H9 (cell line): Measurements from ENCODE around the gene FEZF1. TPM values are rescaled to one million over a fixed set of nuclear protein-coding genes. Genes with fewer than 3 reads are reported as not detected.

Experiments
- DNase-seq: peaks from one replicate; pipeline ENCODE4 v3.0.0-alpha.2; 2017
- H2AFZ ChIP-seq: one replicate; pipeline ENCODE4 v1.6.1; 2013; ENCODE audit warnings: mild to moderate bottlenecking, low read length, control low read depth, moderate library complexity
- H2AK5ac ChIP-seq: 2 replicates; pipeline ENCODE4 v1.6.1; 2013; ENCODE audit warnings: low read length, control low read depth, mixed read lengths; ENCODE audit not compliant: insufficient read length
- H2BK120ac ChIP-seq: one replicate; pipeline ENCODE4 v1.6.1; 2013; ENCODE audit warnings: low read depth, mild to moderate bottlenecking, low read length, control low read depth, inconsistent platforms; ENCODE audit not compliant: poor library complexity, severe bottlenecking
- H2BK12ac ChIP-seq: 2 replicates; pipeline ENCODE4 v1.6.1; 2013; ENCODE audit warnings: low read length, control low read depth, mixed read lengths, low read depth; ENCODE audit not compliant: insufficient read length
- H2BK15ac ChIP-seq: 2 replicates; pipeline ENCODE4 v1.6.1; 2013; ENCODE audit warnings: low read depth, low read length, control low read depth
- H2BK20ac ChIP-seq: one replicate; pipeline ENCODE4 v1.6.1; 2013; ENCODE audit warnings: low read depth, mild to moderate bottlenecking, low read length, control low read depth, inconsistent platforms; ENCODE audit not compliant: poor library complexity, severe bottlenecking
- H2BK5ac ChIP-seq: 2 replicates; pipeline ENCODE4 v1.6.1; 2013; ENCODE audit warnings: low read length, control low read depth, mixed read lengths; ENCODE audit not compliant: insufficient read length
- H3K14ac ChIP-seq: 2 replicates; pipeline ENCODE4 v1.6.1; 2013; ENCODE audit warnings: low read length, control low read depth; ENCODE audit not compliant: insufficient read depth
- H3K18ac ChIP-seq: 2 replicates; pipeline ENCODE4 v1.6.1; 2013; ENCODE audit warnings: low read depth, mild to moderate bottlenecking, mixed read lengths, low read length, control low read depth; ENCODE audit not compliant: insufficient read length
- H3K23ac ChIP-seq: 2 replicates; pipeline ENCODE4 v1.6.1; 2013; ENCODE audit warnings: low read length, control low read depth, mixed read lengths, low read depth; ENCODE audit not compliant: insufficient read length
- H3K23me2 ChIP-seq: 2 replicates; pipeline ENCODE4 v1.6.1; 2013; ENCODE audit warnings: low read depth, mild to moderate bottlenecking, mixed read lengths, low read length, control low read depth; ENCODE audit not compliant: insufficient read length, poor library complexity, severe bottlenecking
- H3K27ac ChIP-seq: 2 replicates; pipeline ENCODE4 v1.5.1; 2013; ENCODE audit warnings: low read length, control low read depth, mixed read lengths, low read depth; ENCODE audit not compliant: insufficient read length
- H3K27me3 ChIP-seq: 2 replicates; pipeline ENCODE4 v1.6.1; 2013; ENCODE audit warnings: low read length, control low read depth, inconsistent platforms; ENCODE audit not compliant: insufficient read depth
- H3K4ac ChIP-seq: 2 replicates; pipeline ENCODE4 v1.6.1; 2013; ENCODE audit warnings: low read depth, mild to moderate bottlenecking, control low read depth, inconsistent platforms, low read length, moderate library complexity
- H3K4me1 ChIP-seq: 2 replicates; pipeline ENCODE4 v1.6.1; 2013; ENCODE audit warnings: low read length, control low read depth, inconsistent platforms; ENCODE audit not compliant: insufficient read depth
- H3K4me2 ChIP-seq: 2 replicates; pipeline ENCODE4 v1.6.1; 2013; ENCODE audit warnings: low read length, control low read depth, mixed read lengths; ENCODE audit not compliant: insufficient read length, insufficient read depth
- H3K56ac ChIP-seq: 2 replicates; pipeline ENCODE4 v1.6.1; 2013; ENCODE audit warnings: low read depth, mild to moderate bottlenecking, mixed read lengths, low read length, control low read depth; ENCODE audit not compliant: insufficient read length
- H3K79me1 ChIP-seq: 2 replicates; pipeline ENCODE4 v1.6.1; 2013; ENCODE audit warnings: low read depth, mild to moderate bottlenecking, moderate library complexity, low read length, control low read depth, inconsistent platforms; ENCODE audit not compliant: insufficient read depth, poor library complexity, severe bottlenecking
- H3K79me2 ChIP-seq: 2 replicates; pipeline ENCODE4 v1.6.1; 2013; ENCODE audit warnings: low read length, control low read depth, inconsistent platforms; ENCODE audit not compliant: insufficient read depth
- H3K9ac ChIP-seq: 2 replicates; pipeline ENCODE4 v1.6.1; 2013; ENCODE audit warnings: low read length, control low read depth, mixed read lengths; ENCODE audit not compliant: insufficient read length; ENCODE audit errors: extremely low read depth
- H3K9me3 ChIP-seq: one replicate; pipeline ENCODE4 v1.6.1; 2013; ENCODE audit warnings: low read depth, low read length, inconsistent platforms; ENCODE audit not compliant: control insufficient read depth
- H3T11ph ChIP-seq: one replicate; pipeline ENCODE4 v1.6.1; 2013; ENCODE audit warnings: mild to moderate bottlenecking, low read length, control low read depth, inconsistent platforms
- H4K20me1 ChIP-seq: one replicate; pipeline ENCODE4 v1.6.1; 2013; ENCODE audit not compliant: control insufficient read depth, insufficient read length, insufficient read depth
- H4K5ac ChIP-seq: 2 replicates; pipeline ENCODE4 v1.6.1; 2013; ENCODE audit warnings: low read depth, mild to moderate bottlenecking, mixed read lengths, low read length, control low read depth; ENCODE audit not compliant: insufficient read length
- H4K8ac ChIP-seq: replicated peaks from 2 replicates; pipeline ENCODE4 v1.6.1; 2013; ENCODE audit warnings: low read length, control low read depth, mixed read lengths, low read depth; ENCODE audit not compliant: insufficient read length
- H4K91ac ChIP-seq: 2 replicates; pipeline ENCODE4 v1.6.1; 2013; ENCODE audit warnings: low read depth, mild to moderate bottlenecking, moderate library complexity, mixed read lengths, low read length, control low read depth; ENCODE audit not compliant: insufficient read length
- H3K27ac Mint-ChIP-seq, 3 experiments: 2 replicates in 2 of 3; 3 replicates in 1 of 3; pipeline ENCODE4 v1.8.0; 2020 to 2021; ENCODE audit warnings: mixed read lengths in 3 of 3, mild to moderate bottlenecking in 1 of 3, moderate library complexity in 1 of 3
- H3K27me3 Mint-ChIP-seq: 2 replicates; pipeline ENCODE4 v1.8.0; 2021; ENCODE audit warnings: low read depth, mild to moderate bottlenecking, moderate library complexity, mixed read lengths
- H3K36me3 Mint-ChIP-seq, 3 experiments: 2 replicates in 2 of 3; 3 replicates in 1 of 3; pipeline ENCODE4 v1.8.0; 2020 to 2021; ENCODE audit warnings: low read depth in 3 of 3, mixed read lengths in 3 of 3; ENCODE audit not compliant: insufficient read depth in 1 of 3
- H3K4me1 Mint-ChIP-seq, 2 experiments: 2 replicates each; pipeline ENCODE4 v1.8.0; 2020; ENCODE audit warnings: mixed read lengths in 2 of 2
- H3K4me3 Mint-ChIP-seq, 2 experiments: 2 replicates in 1 of 2; 3 replicates in 1 of 2; pipeline ENCODE4 v1.8.0; 2020 to 2021; ENCODE audit warnings: mild to moderate bottlenecking in 2 of 2, mixed read lengths in 2 of 2, moderate library complexity in 1 of 2
- H3K9me3 Mint-ChIP-seq, 2 experiments: 2 replicates in 1 of 2; 3 replicates in 1 of 2; pipeline ENCODE4 v1.8.0; 2020; ENCODE audit warnings: mild to moderate bottlenecking in 2 of 2, mixed read lengths in 2 of 2, moderate library complexity in 1 of 2
- CTCF ChIP-seq: fragments of 200-600 bp; sonication (generic); conservative IDR thresholded peaks from 3 replicates; pipeline ENCODE4 v1.8.0; 2021; ENCODE audit warnings: antibody characterized with exemption, mild to moderate bottlenecking
- total RNA-seq: library from RNA; stranded (reverse); gene quantifications from 2 replicates; pipeline ENCODE4 v1.2.1, GENCODE V29; 2021

Gene FEZF1
- total RNA-seq, 1 experiment from 2014 or later = 37.8 TPM

DNA sequence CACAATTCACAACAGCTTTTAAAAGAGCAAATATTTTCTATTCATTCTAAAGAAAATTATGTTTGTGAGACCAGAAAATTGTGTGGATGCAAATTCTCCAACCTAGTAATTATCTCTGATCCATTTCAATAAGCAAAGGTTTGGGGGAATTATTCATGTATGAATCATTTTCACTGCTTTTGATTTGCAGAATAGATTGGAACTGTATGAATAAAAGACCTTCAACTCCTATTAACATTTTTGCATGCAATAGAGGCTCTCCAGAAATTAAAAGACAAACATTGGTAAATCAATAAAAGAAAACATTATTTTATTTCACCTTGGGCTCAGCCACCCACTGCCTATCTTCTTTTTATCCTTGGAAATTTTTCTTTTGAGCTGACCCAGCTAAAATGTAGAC, 43.5 kb downstream of the FEZF1 start:
- Histone ChIP-seq H4K20me1 (no peaks in the 10 kb centered on the region), H3K79me2 (no peaks in the 10 kb centered on the region), H2BK15ac (no peak overlapping the region), H3K4me2 (no peak overlapping the region), H3K4me1 (peaks cover 6% of the 10 kb centered on the region; the same call in 1 of the 2 replicates), H2AFZ (no peak overlapping the region), H3K23me2 (no peaks in the 10 kb centered on the region), H4K8ac (no peak overlapping the region), H3K14ac (no peak overlapping the region), H2BK12ac (no peak overlapping the region), H3K9ac (no peak overlapping the region), H2BK5ac (no peak overlapping the region), H2BK20ac (no peak overlapping the region), H3K4ac (no peak overlapping the region), H2AK5ac (no peak overlapping the region), H3K18ac (no peak overlapping the region), H3K56ac (no peak overlapping the region), H3K27me3 (no peaks in the 10 kb centered on the region), H4K5ac (no peak overlapping the region), H3K23ac (no peak overlapping the region), H3K9me3 (no peaks in the 10 kb centered on the region), H4K91ac (no peak overlapping the region), H3K27ac (no peak overlapping the region), H2BK120ac (no peak overlapping the region), H3K79me1 (no peaks in the 10 kb centered on the region), H3T11ph (no peak overlapping the region)
- no peak for DNase-seq
- peak overlapping the region in 1 of 3 experiments; percentile 33; a peak in 1 of 7 replicates for H3K27ac Mint-ChIP-seq
- H3K36me3 Mint-ChIP-seq = no peaks in the 10 kb centered on the region; a peak in 1 of 7 replicates
- TF ChIP-seq CTCF = no peak
- peak overlapping the region in 1 of 2 experiments; percentile 18; a peak in 1 of 5 replicates for H3K4me3 Mint-ChIP-seq
- peaks cover 2% of the 10 kb centered on the region for H3K27me3 Mint-ChIP-seq
- H3K4me1 Mint-ChIP-seq = peaks cover 31 to 34% of the 10 kb centered on the region in 2 experiments
- H3K9me3 Mint-ChIP-seq = peaks cover 0 to 2% of the 10 kb centered on the region in 2 experiments; a peak in 1 of 5 replicates
